Chondrocyte (in vitro differentiated cells): ENCODE measurements around the gene NAE1. TPM values are rescaled to one million over a fixed set of nuclear protein-coding genes. Genes with fewer than 3 reads are reported as not detected.
"Not testable (repeated sequence)": the region's sequence is repeated elsewhere in the genome, so short reads cannot be mapped to it uniquely, and the experiment has no call there.

Source experiments
- DNase-seq: peaks from one replicate; pipeline ENCODE4 v3.0.0; 2021; ENCODE audit warnings: mixed read lengths, low spot score
- H3K27ac Mint-ChIP-seq: one replicate; pipeline ENCODE4 v1.8.0; 2021; ENCODE audit warnings: mild to moderate bottlenecking, moderate library complexity, mixed read lengths; ENCODE audit not compliant: unreplicated experiment
- H3K27me3 Mint-ChIP-seq: 2 replicates; pipeline ENCODE4 v1.8.0; 2021; ENCODE audit warnings: low read depth, mixed read lengths
- H3K36me3 Mint-ChIP-seq: 2 replicates; pipeline ENCODE4 v1.8.0; 2021; ENCODE audit warnings: low read depth, mixed read lengths
- H3K4me1 Mint-ChIP-seq: 2 replicates; pipeline ENCODE4 v1.8.0; 2021; ENCODE audit warnings: low read depth, mild to moderate bottlenecking, mixed read lengths
- H3K4me3 Mint-ChIP-seq: one replicate; pipeline ENCODE4 v1.8.0; 2021; ENCODE audit warnings: mild to moderate bottlenecking, moderate library complexity, mixed read lengths; ENCODE audit not compliant: unreplicated experiment
- H3K9me3 Mint-ChIP-seq: 2 replicates; pipeline ENCODE4 v1.8.0; 2021; ENCODE audit warnings: low read depth, mixed read lengths
- total RNA-seq: library from RNA; stranded (reverse); gene quantifications from 3 replicates; pipeline ENCODE4 v1.2.1, GENCODE V29; 2021
- TF ChIP-seq, protein P1 (sequence below): fragments of 200-600 bp; sonication (generic); IDR thresholded peaks from 2 replicates; pipeline ENCODE4 v1.5.0; 2021; ENCODE audit warnings: antibody characterized with exemption, mild to moderate bottlenecking, moderate library complexity

The NAE1 gene
- total RNA-seq, 1 donor from 2014 or later = 47.8 TPM

DNA sequence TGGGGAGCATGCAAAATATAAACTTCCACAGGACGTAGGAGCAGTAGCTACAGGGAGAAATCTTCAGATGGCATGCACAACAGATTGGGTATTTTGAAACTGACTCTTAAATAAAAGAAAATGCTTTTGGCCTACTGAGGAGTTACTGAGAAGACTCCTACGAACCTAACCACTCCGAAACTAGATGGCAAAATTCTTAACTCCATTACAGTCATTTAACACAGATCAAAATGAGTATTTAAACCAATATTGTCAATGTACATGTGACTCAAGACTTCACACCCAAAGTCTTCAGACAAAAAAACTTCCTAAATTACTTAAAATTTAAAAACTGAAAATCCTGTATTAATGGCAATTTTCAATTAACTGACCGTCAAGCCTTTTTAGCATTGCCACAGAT, 21.0 kb downstream of the NAE1 start:
- Mint-ChIP-seq H3K4me1 (no peaks in the 10 kb centered on the region), H3K27ac (no peak overlapping the region)

DNA sequence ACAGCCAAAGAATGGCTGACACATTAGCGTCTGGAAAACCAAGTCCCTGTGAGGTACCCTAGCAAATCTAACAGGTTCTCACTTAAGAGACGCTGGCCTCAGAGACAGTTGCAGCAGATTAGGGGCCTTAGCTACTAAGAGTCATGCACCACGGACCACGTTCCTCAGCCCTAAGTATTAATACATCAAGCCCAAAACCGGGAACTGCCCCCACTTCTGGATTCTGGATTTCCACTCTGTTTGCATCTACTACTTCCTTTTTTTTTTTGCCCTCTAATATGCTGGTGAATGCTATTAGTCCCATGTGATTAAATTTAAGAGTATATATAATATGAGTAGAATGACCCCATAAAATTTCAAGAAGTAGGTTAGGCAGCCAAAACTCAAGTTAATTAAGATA, 28.6 kb downstream of the NAE1 start:
- Mint-ChIP-seq H3K4me3 (no peak overlapping the region), H3K4me1 (no peaks in the 10 kb centered on the region), H3K36me3 (peaks cover 24% of the 10 kb centered on the region), H3K9me3 (no peaks in the 10 kb centered on the region), H3K27ac (no peak overlapping the region), H3K27me3 (no peaks in the 10 kb centered on the region)
- no peak for DNase-seq
- TF ChIP-seq, protein P1, sequence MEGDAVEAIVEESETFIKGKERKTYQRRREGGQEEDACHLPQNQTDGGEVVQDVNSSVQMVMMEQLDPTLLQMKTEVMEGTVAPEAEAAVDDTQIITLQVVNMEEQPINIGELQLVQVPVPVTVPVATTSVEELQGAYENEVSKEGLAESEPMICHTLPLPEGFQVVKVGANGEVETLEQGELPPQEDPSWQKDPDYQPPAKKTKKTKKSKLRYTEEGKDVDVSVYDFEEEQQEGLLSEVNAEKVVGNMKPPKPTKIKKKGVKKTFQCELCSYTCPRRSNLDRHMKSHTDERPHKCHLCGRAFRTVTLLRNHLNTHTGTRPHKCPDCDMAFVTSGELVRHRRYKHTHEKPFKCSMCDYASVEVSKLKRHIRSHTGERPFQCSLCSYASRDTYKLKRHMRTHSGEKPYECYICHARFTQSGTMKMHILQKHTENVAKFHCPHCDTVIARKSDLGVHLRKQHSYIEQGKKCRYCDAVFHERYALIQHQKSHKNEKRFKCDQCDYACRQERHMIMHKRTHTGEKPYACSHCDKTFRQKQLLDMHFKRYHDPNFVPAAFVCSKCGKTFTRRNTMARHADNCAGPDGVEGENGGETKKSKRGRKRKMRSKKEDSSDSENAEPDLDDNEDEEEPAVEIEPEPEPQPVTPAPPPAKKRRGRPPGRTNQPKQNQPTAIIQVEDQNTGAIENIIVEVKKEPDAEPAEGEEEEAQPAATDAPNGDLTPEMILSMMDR = no peak

More for the DNA sequence above, 21.0 kb downstream of the NAE1 start:
- no peaks in the 10 kb centered on the region for H3K9me3 Mint-ChIP-seq
- no peak for DNase-seq
- TF ChIP-seq, protein P1 = no peak
- peaks cover 23% of the 10 kb centered on the region for H3K36me3 Mint-ChIP-seq
- H3K27me3 Mint-ChIP-seq = no peaks in the 10 kb centered on the region
- no peak overlapping the region for H3K4me3 Mint-ChIP-seq

DNA sequence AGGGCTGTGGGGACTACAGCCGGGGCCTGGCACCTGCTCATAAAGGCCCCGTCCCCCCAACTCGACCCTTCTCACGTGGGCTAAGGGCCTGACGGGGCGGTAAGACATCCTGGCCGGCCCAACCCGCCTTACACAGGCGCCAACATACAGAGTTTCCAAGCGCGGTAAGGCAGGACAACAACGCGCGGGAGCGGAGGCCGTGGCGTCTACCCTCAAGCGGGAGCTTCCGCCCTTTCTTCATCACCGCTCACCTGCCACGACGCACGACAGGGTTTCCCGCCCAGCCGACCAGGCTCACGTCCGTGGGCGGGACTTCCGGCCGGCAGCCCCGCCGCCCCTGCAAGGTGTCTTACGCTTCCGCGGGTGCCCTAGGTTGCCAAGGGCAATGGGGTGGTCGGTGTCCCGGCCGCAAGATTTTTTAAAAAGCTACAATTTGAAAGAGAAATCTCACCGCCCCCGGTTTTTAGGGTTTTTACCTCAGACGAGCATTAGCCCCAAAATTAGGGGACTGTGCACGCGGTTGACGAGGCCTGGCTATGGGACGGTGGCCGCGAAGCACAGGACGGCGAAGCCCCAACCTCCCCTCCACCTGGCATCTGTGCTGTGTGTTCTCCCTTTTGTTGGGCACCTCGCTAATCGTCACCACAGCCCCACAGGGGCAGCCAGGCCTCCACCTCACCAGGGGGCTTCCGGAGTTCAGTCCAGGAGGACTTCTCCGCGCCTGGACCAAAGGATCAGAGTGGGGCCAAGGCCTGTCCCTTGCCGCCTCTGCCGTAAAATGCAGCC, 29.3 kb downstream of the NAE1 start, which contains the start of gene TERB1:
Gene TERB1 (minus strand): TSS at position 265 of the 786 bp plus-strand sequence. CDS start 4,786 bp downstream, outside the sequence.
- no peak for DNase-seq
- peaks cover 22% of the 10 kb centered on the region for H3K36me3 Mint-ChIP-seq
- no peak within 1 kb of the TSS for H3K4me3 Mint-ChIP-seq
- TF ChIP-seq, protein P1 = no peak
- H3K4me1 Mint-ChIP-seq = no peaks in the 10 kb centered on the region
- no peaks in the 10 kb centered on the region for H3K27me3 Mint-ChIP-seq
- H3K27ac Mint-ChIP-seq = no peak within 1 kb of the TSS
- no peaks in the 10 kb centered on the region for H3K9me3 Mint-ChIP-seq

DNA sequence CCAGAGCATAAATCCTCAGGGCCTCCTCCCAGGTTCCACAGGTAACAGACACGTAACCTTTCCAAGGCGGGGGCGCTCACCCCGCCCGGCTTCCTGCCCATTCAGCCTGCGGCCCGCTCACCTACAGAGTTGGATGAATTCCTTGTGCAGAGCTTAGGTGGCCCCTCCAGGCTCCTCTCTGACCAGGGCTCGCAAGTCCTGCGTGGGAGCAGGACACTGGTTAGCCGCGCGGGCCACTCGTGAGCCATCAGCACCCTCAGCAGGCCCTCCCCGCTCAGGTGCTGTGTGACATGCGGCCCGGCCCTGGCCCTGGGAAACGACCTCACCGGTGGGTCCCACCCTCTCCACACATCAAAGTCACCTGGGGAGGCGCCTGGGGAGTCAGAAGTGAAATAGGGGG, 29.9 kb downstream of the NAE1 start:
- TF ChIP-seq, protein P1 = no peak
- Mint-ChIP-seq H3K4me3 (no peak overlapping the region), H3K36me3 (peaks cover 22% of the 10 kb centered on the region), H3K27ac (no peak overlapping the region), H3K27me3 (no peaks in the 10 kb centered on the region), H3K9me3 (no peaks in the 10 kb centered on the region), H3K4me1 (no peaks in the 10 kb centered on the region)
- DNase-seq = peak; percentile 85

DNA sequence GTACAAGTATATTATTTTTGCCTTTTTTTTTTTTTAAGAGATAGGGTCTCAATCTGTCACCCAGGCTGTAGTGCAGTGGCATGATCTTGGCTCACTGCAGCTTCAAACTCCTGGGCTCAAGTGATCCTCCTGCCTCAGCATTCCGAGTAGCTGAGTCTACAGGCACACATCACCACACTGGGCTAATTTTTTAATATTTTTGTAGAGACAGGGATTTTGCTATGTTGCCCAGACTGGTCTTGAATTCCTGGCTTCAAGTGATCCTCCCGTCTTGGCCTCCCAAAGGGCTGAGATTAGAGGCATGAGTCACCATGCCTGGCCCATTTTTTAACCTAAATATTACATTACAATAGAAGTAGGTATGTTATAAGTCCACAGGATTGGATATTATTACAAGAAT, 32.6 kb downstream of the NAE1 start:
- DNase-seq = no peak
- TF ChIP-seq, protein P1 = no peak
- Mint-ChIP-seq H3K4me3 (no peak overlapping the region), H3K27ac (no peak overlapping the region), H3K36me3 (peaks cover 3% of the 10 kb centered on the region), H3K4me1 (no peaks in the 10 kb centered on the region), H3K27me3 (no peaks in the 10 kb centered on the region), H3K9me3 (no peaks in the 10 kb centered on the region)

DNA sequence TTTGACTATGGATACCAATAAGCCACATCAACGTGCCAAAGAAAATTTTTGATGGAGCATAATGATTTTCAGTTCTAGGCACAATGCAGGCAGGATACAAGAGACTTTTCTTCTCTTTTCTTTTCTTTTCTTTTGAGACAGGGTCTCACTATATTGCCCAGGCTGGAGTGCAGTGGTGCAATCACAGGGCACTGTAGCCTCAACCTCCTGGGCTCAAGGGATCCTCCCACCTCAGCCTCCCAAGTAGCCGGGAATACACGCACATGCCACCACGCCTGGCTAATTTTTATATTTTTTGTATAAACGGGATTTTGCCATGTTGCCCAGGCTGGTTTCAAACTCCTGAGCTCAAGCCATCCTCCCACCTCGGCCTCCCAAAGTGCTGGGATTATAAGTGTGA, 36.8 kb downstream of the NAE1 start:
- not testable (repeated sequence) for H3K27ac Mint-ChIP-seq, H3K9me3 Mint-ChIP-seq, H3K27me3 Mint-ChIP-seq, H3K4me1 Mint-ChIP-seq, H3K4me3 Mint-ChIP-seq, DNase-seq, H3K36me3 Mint-ChIP-seq
